ENCODE measurements around the gene TMPRSS11E.

TMPRSS11E gene

GRCh38 chr4:68430337-68430736 is 16.9 kb upstream of the TMPRSS11E start (continued):
- no peak for TF ChIP-seq ZBTB49 (tag by site-specific recombination; IDR thresholded peaks at IDR 0.05; ENCODE audit: low read depth)
- TF ChIP-seq PRDM2 (tag by site-specific recombination; IDR thresholded peaks at IDR 0.05; ENCODE audit: borderline replicate concordance) = no peak
- TF ChIP-seq RBAK (tag by site-specific recombination; IDR thresholded peaks at IDR 0.05) = no peak
- TF ChIP-seq ZNF391 (tag by site-specific recombination; IDR thresholded peaks at IDR 0.05; ENCODE audit: borderline replicate concordance, low read depth) = no peak
- no peak for TF ChIP-seq ZNF132 (tag by site-specific recombination; IDR thresholded peaks at IDR 0.05; ENCODE audit: borderline replicate concordance)
- TF ChIP-seq ZNF596 (tag by site-specific recombination; IDR thresholded peaks at IDR 0.05) = no peak
- no peak for TF ChIP-seq ZNF169 (tag by site-specific recombination; IDR thresholded peaks at IDR 0.05)

GRCh38 chr4:68432320-68432719 is 14.9 kb upstream of the TMPRSS11E start:
- ChIA-PET CTCF (no interaction called here), POLR2A (no interaction called here)
- Histone ChIP-seq H3K4me3 (ENCODE audit: low read depth, low read length) (no peak overlapping the region), H3K36me3 (ENCODE audit: control insufficient read depth in 2 of 2, insufficient read depth in 1 of 2, low read length in 2 of 2) (no peaks in the 10 kb centered on the region), H3K4me1 (ENCODE audit: control insufficient read depth, insufficient read depth, low read length) (no peaks in the 10 kb centered on the region), H3K27ac (ENCODE audit: extremely low read depth, low read depth, low read length) (no peak overlapping the region), H3K9me3 (ENCODE audit: control insufficient read depth, insufficient read depth, low read depth, low read length) (no peaks in the 10 kb centered on the region)
- TF ChIP-seq ZNF449 (tag by site-specific recombination; IDR thresholded peaks at IDR 0.05) = no peak
- no peak for TF ChIP-seq PBX3 (CRISPR knock-in tag; IDR thresholded peaks at IDR 0.05)
- no peak for TF ChIP-seq ZNF121 (tag by site-specific recombination; IDR thresholded peaks at IDR 0.05)
- no peak for TF ChIP-seq HOXD13 (CRISPR knock-in tag; IDR thresholded peaks at IDR 0.05; ENCODE audit: borderline replicate concordance)
- TF ChIP-seq ZNF37A (tag by site-specific recombination; IDR thresholded peaks at IDR 0.05) = no peak
- TF ChIP-seq MZF1 (tag by site-specific recombination; IDR thresholded peaks at IDR 0.05; ENCODE audit: borderline replicate concordance) = no peak
- TF ChIP-seq ZNF112 (tag by site-specific recombination; IDR thresholded peaks at IDR 0.05) = no peak
- TF ChIP-seq ZNF214 (tag by site-specific recombination; IDR thresholded peaks at IDR 0.05; ENCODE audit: borderline replicate concordance) = no peak
- TF ChIP-seq ZNF792 (tag by site-specific recombination; IDR thresholded peaks at IDR 0.05) = no peak
